Mesenteric fat pad (tissue), 1 donor: ENCODE data around the gene IL18RAP. TPM values are rescaled to one million over a fixed set of nuclear protein-coding genes. Genes with fewer than 3 reads are reported as not detected.

ENCODE experiments used
- DNase-seq: peaks from one replicate; pipeline ENCODE4 v3.0.0-alpha.2; 2020; ENCODE audit warnings: low spot score
- microRNA-seq: library from miRNA; unstranded; fragments of <30 nt; microRNA quantifications from one replicate; pipeline ENCODE4 v1.2.0, GENCODE V29; 2020; ENCODE audit warnings: borderline number of aligned reads
- total RNA-seq: library from RNA; stranded (reverse); fragmentation: NEBNext Ultra II Directional; extraction: Animal tissue kit (Norgen Biotek cat#: 25700); gene quantifications from one replicate; pipeline ENCODE4 v1.2.1, GENCODE V29; 2021
- donor health status: DM: yes; HTN: yes; CAD: no.

The IL18RAP gene
- total RNA-seq, 1 donor from 2014 or later = 13.8 TPM

DNA sequence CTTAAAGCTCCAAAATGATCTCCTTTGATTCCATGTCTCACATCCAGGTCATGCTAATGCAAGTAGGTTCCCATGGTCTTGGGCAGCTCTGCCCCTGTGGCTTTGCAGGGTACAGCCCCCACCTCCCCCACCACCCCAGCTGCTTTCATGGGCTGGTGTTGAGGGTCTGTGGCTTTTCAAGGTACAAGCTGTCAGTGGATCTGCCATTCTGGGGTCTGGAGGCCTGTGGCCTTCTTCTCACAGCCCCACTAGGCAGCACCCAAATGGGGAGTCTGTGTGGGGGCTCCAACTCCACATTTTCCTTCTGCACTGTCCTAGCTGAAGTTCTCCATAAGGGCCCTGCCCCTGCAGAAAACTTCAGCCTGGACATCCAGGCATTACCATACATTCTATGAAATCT, 69.0 kb downstream of the IL18RAP start:
- DNase-seq = no peak

DNA sequence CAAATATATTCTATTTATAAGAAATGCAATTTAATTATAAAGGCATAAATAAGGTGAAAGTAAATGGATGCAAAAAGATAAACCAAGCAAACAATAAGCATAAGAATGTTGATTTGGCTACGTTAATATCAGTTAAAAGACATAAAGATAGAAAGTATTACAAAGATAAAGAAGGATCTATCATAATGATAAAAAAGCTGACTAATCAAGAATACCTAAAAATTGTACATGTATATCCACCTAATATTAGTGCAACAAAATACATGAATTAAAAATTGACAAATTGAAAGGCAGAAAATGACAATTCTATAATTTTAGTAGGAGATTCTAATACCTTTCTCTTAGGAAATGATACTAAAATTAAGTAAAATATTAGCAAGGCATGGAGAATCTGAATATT, 71.6 kb downstream of the IL18RAP start:
- DNase-seq = no peak

GRCh38 chr2:102498414-102498813, 75.5 kb downstream of the IL18RAP start:
- DNase-seq = no peak

DNA sequence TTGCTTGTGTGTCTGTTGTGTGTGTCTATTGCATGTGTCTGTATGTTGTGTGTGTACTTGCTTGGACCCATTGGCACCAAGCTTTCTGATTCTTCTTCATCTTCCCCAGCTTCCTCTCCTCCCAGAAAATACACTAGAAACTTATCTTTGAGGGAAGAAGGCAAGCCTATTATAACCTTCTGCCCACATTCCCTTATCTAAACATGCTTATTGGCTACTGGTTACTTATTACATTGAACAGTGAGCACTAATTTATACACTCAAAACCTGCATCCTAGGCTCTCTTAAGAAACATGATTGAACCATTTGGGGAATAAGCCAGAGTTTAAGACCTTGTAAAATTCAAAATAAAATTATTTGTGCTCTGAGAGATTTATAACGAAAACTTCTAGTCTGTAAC, 76.6 kb downstream of the IL18RAP start:
- no peak for DNase-seq

Small RNAs within 50 kb of the gene (microRNA-seq; reads per million reads assigned to microRNA genes)
- not detected for gene MIR4772

Other genes starting within 250 kb of the IL18RAP start
- 0.93 TPM for gene IL1RL2, start 236.1 kb upstream of the IL18RAP start, total RNA-seq
- 32.4 TPM for gene IL1RL1, start 111.6 kb upstream of the IL18RAP start, total RNA-seq
- gene IL18R1, start 67.4 kb upstream of the IL18RAP start, total RNA-seq = 18.2 TPM
- not detected for gene SLC9A4, start 50.1 kb downstream of the IL18RAP start, total RNA-seq
- gene SLC9A2, start 196.4 kb downstream of the IL18RAP start, total RNA-seq = not detected